MM.1S (cell line): Measurements from ENCODE around the gene KDM6A.
A peak's percentile ranks its signal among the peaks of the same experiment; 100 is the strongest.
"Not testable (repeated sequence)": the region's sequence is repeated elsewhere in the genome, so short reads cannot be mapped to it uniquely, and the experiment has no call there.

ENCODE experiments used
- DNase-seq: peaks from one replicate; pipeline ENCODE4 v3.0.0-alpha.2; 2015
- H2AFZ ChIP-seq: fragments of 300-600 bp; sonication (generic); 2 replicates; pipeline ENCODE4 v1.6.0; 2016; ENCODE audit warnings: antibody characterized with exemption, low read length
- H3F3A ChIP-seq: fragments of 300-600 bp; sonication (generic); 2 replicates; pipeline ENCODE4 v1.6.1; 2016; ENCODE audit warnings: mild to moderate bottlenecking, antibody characterized with exemption, low read length, moderate library complexity, mixed read lengths; ENCODE audit not compliant: insufficient read depth
- H3K27ac ChIP-seq: fragments of 300-600 bp; sonication (generic); 2 replicates; pipeline ENCODE4 v1.5.1; 2016; ENCODE audit warnings: mild to moderate bottlenecking, low read length
- H3K27me3 ChIP-seq: fragments of 300-600 bp; sonication (generic); replicated peaks from 2 replicates; pipeline ENCODE4 v1.6.0; 2016; ENCODE audit warnings: low read length; ENCODE audit not compliant: insufficient read depth
- H3K36me3 ChIP-seq: fragments of 300-600 bp; sonication (generic); replicated peaks from 2 replicates; pipeline ENCODE4 v1.6.1; 2016; ENCODE audit warnings: mild to moderate bottlenecking, low read length, mixed read lengths; ENCODE audit not compliant: insufficient read depth
- H3K4me1 ChIP-seq: fragments of 300-600 bp; sonication (generic); 2 replicates; pipeline ENCODE4 v1.6.1; 2016; ENCODE audit warnings: low read length, mixed read lengths
- H3K4me2 ChIP-seq: fragments of 300-600 bp; sonication (generic); 2 replicates; pipeline ENCODE4 v1.6.0; 2016; ENCODE audit warnings: low read depth, low read length
- H3K4me3 ChIP-seq: fragments of 300-600 bp; sonication (generic); 2 replicates; pipeline ENCODE4 v1.5.1; 2016; ENCODE audit warnings: low read length, mixed read lengths
- H3K79me2 ChIP-seq: fragments of 300-600 bp; sonication (generic); 2 replicates; pipeline ENCODE4 v1.6.1; 2016; ENCODE audit warnings: mixed run types, low read length, mixed read lengths
- H3K9ac ChIP-seq: fragments of 300-600 bp; sonication (generic); 2 replicates; pipeline ENCODE4 v1.6.1; 2016; ENCODE audit warnings: low read length, mixed read lengths
- H3K9me2 ChIP-seq: fragments of 300-600 bp; sonication (generic); replicated peaks from 2 replicates; pipeline ENCODE4 v1.6.1; 2016; ENCODE audit warnings: mild to moderate bottlenecking, low read length, mixed read lengths; ENCODE audit not compliant: insufficient read depth
- H3K9me3 ChIP-seq: fragments of 300-600 bp; sonication (generic); replicated peaks from 2 replicates; pipeline ENCODE4 v1.6.1; 2016; ENCODE audit warnings: mild to moderate bottlenecking, low read length, mixed read lengths; ENCODE audit not compliant: insufficient read depth
- H4K20me1 ChIP-seq: fragments of 300-600 bp; sonication (generic); 2 replicates; pipeline ENCODE4 v1.6.1; 2016; ENCODE audit warnings: mild to moderate bottlenecking, low read length, moderate library complexity, mixed read lengths; ENCODE audit not compliant: insufficient read depth
- EZH2 ChIP-seq: fragments of 300-600 bp; sonication (generic); optimal IDR thresholded peaks from 2 replicates; pipeline ENCODE3; 2017; ENCODE audit warnings: low read depth, mild to moderate bottlenecking, antibody characterized with exemption, low read length, mixed read lengths
- EZH2phosphoT487 ChIP-seq: fragments of 300-600 bp; sonication (generic); IDR thresholded peaks from 2 replicates; pipeline ENCODE4 v1.6.1; 2018; ENCODE audit warnings: antibody characterized with exemption, low read length
- TF ChIP-seq, protein P1 (sequence below): fragments of 300-600 bp; sonication (generic); IDR thresholded peaks from 2 replicates; pipeline ENCODE4 v1.5.1; 2016; ENCODE audit warnings: antibody characterized with exemption, low read length, mixed read lengths

The KDM6A gene

DNA sequence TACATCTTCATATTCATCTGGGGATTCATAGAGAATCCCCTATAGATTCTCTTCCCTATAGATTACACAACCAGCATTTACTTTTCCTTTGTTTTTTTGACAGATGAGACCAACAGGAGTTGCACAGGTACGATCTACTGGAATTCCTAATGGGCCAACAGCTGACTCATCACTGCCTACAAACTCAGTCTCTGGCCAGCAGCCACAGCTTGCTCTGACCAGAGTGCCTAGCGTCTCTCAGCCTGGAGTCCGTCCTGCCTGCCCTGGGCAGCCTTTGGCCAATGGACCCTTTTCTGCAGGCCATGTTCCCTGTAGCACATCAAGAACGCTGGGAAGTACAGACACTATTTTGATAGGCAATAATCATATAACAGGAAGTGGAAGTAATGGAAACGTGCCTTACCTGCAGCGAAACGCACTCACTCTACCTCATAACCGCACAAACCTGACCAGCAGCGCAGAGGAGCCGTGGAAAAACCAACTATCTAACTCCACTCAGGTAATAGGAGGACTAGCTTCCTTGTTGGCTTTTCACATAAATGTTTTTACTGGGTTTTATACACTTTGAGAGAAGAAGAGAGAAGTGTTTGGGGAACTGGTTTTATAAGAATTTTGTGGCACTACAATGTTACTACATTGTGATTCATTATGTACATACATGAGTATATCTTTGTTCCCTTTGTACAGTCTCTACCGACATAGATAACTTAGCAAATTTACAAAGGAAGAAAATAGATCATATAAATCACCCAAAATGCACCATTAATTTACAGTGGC, 190.5 kb downstream of the KDM6A start:
- Histone ChIP-seq H3K4me2 (no peak overlapping the region), H2AFZ (no peak overlapping the region), H3K9me2 (no peaks in the 10 kb centered on the region), H3K79me2 (peaks cover 25% of the 10 kb centered on the region), H4K20me1 (no peaks in the 10 kb centered on the region), H3K9ac (no peak overlapping the region), H3F3A (no peaks in the 10 kb centered on the region), H3K4me3 (no peak overlapping the region), H3K27ac (no peak overlapping the region), H3K4me1 (no peaks in the 10 kb centered on the region), H3K27me3 (no peaks in the 10 kb centered on the region), H3K36me3 (0 out of 2 replicates have a peak, but pooled peaks cover 3% of the 10 kb centered on the region), H3K9me3 (no peaks in the 10 kb centered on the region)
- TF ChIP-seq EZH2phosphoT487 (no peak), EZH2 (no peak)
- TF ChIP-seq, protein P1, sequence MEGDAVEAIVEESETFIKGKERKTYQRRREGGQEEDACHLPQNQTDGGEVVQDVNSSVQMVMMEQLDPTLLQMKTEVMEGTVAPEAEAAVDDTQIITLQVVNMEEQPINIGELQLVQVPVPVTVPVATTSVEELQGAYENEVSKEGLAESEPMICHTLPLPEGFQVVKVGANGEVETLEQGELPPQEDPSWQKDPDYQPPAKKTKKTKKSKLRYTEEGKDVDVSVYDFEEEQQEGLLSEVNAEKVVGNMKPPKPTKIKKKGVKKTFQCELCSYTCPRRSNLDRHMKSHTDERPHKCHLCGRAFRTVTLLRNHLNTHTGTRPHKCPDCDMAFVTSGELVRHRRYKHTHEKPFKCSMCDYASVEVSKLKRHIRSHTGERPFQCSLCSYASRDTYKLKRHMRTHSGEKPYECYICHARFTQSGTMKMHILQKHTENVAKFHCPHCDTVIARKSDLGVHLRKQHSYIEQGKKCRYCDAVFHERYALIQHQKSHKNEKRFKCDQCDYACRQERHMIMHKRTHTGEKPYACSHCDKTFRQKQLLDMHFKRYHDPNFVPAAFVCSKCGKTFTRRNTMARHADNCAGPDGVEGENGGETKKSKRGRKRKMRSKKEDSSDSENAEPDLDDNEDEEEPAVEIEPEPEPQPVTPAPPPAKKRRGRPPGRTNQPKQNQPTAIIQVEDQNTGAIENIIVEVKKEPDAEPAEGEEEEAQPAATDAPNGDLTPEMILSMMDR = no peak
- no peak for DNase-seq

DNA sequence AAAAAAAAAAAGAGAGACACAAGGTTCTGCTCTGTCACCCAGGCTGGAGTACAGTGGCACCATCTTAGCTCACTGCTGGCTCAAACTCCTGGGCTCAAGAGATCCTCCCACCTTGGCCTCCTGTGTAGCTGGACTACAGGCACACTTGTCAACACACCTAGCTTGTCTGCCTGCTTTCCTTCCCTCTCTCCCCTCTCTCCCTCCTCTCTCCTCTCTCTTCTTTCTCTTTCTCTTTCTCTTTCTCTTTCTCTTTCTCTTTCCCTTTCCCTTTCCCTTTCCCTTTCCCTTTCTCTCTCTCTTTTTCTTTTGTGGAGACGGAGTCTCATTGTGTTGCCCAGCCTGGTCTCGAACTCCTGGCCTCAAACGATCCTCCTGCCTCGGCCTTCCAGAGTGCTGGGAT, 195.6 kb downstream of the KDM6A start:
- H3K9me2 ChIP-seq = no peaks in the 10 kb centered on the region
- H2AFZ ChIP-seq = no peak overlapping the region
- peak; percentile 8 for DNase-seq
- no peak overlapping the region for H3K27ac ChIP-seq
- H3K4me1 ChIP-seq = peaks cover 15% of the 10 kb centered on the region
- H3K4me2 ChIP-seq = no peak overlapping the region
- H3K9me3 ChIP-seq = no peaks in the 10 kb centered on the region
- H3K27me3 ChIP-seq = no peaks in the 10 kb centered on the region
- H3K79me2 ChIP-seq = peaks cover 36% of the 10 kb centered on the region
- TF ChIP-seq, protein P1 = no peak
- no peak for TF ChIP-seq EZH2phosphoT487
- no peak for TF ChIP-seq EZH2
- H4K20me1 ChIP-seq = no peaks in the 10 kb centered on the region
- peaks cover 8% of the 10 kb centered on the region; the same call in 1 of the 2 replicates for H3F3A ChIP-seq
- 0 out of 2 replicates have a peak, but pooled peaks cover under 1% of the 10 kb centered on the region for H3K36me3 ChIP-seq
- H3K4me3 ChIP-seq = no peak overlapping the region
- no peak overlapping the region for H3K9ac ChIP-seq

GRCh38 chrX:45070116-45071007, 197.4 kb downstream of the KDM6A start:
- Histone ChIP-seq H3K9ac (no peak overlapping the region), H3K9me3 (no peaks in the 10 kb centered on the region), H3K4me2 (no peak overlapping the region), H3K4me1 (peaks cover 15% of the 10 kb centered on the region), H3K79me2 (peaks cover 36% of the 10 kb centered on the region), H4K20me1 (no peaks in the 10 kb centered on the region), H3K4me3 (no peak overlapping the region), H2AFZ (no peak overlapping the region), H3K36me3 (no peaks in the 10 kb centered on the region), H3K27me3 (no peaks in the 10 kb centered on the region), H3K27ac (peak overlapping the region; percentile 10; the same call in 1 of the 2 replicates), H3K9me2 (no peaks in the 10 kb centered on the region), H3F3A (peaks cover 8% of the 10 kb centered on the region; the same call in 1 of the 2 replicates)
- TF ChIP-seq, protein P1 = peak; percentile 59
- TF ChIP-seq EZH2phosphoT487 (no peak), EZH2 (no peak)
- DNase-seq = peak; percentile 11

GRCh38 chrX:45073011-45073410, 200.0 kb downstream of the KDM6A start:
- Histone ChIP-seq H3K79me2 (peaks cover 39% of the 10 kb centered on the region), H3K4me1 (peaks cover 27% of the 10 kb centered on the region), H3F3A (peaks cover 16% of the 10 kb centered on the region; the same call in 1 of the 2 replicates)
- not testable (repeated sequence) for H3K9me3 ChIP-seq, H2AFZ ChIP-seq, H4K20me1 ChIP-seq, H3K27me3 ChIP-seq, H3K4me3 ChIP-seq, H3K9ac ChIP-seq, H3K4me2 ChIP-seq, H3K27ac ChIP-seq, H3K9me2 ChIP-seq, H3K36me3 ChIP-seq, DNase-seq
